ENCODE results near the gene VSX2. TPM values are rescaled to one million over a fixed set of nuclear protein-coding genes. Genes with fewer than 3 reads are reported as not detected.

VSX2 gene
- total RNA-seq, 2 donors from 2014 or later, result not detected

- no peak for DNase-seq
- Histone ChIP-seq H3K9ac (ENCODE audit: low read depth in 2 of 2, low read length in 2 of 2) (no peak overlapping the region), H3K27ac (no peak overlapping the region), H3K27me3 (no peaks in the 10 kb centered on the region), H3K4me3 (no peak overlapping the region), H3K4me1 (no peaks in the 10 kb centered on the region), H3K36me3 (no peaks in the 10 kb centered on the region), H3K9me3 (no peaks in the 10 kb centered on the region)
- TF ChIP-seq, protein P1, sequence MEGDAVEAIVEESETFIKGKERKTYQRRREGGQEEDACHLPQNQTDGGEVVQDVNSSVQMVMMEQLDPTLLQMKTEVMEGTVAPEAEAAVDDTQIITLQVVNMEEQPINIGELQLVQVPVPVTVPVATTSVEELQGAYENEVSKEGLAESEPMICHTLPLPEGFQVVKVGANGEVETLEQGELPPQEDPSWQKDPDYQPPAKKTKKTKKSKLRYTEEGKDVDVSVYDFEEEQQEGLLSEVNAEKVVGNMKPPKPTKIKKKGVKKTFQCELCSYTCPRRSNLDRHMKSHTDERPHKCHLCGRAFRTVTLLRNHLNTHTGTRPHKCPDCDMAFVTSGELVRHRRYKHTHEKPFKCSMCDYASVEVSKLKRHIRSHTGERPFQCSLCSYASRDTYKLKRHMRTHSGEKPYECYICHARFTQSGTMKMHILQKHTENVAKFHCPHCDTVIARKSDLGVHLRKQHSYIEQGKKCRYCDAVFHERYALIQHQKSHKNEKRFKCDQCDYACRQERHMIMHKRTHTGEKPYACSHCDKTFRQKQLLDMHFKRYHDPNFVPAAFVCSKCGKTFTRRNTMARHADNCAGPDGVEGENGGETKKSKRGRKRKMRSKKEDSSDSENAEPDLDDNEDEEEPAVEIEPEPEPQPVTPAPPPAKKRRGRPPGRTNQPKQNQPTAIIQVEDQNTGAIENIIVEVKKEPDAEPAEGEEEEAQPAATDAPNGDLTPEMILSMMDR (IDR thresholded peaks at IDR 0.05), result no peak
- intact Hi-C loops (cut with DNase I), result no loop called here
These were observed 37.1 kb upstream of the VSX2 start for GRCh38 chr14:74202113-74202512.

- no peaks in the 10 kb centered on the region for H3K27me3 ChIP-seq
- no peaks in the 10 kb centered on the region for H3K36me3 ChIP-seq
- intact Hi-C loops (cut with DNase I), result no loop called here
- H3K4me1 ChIP-seq, result no peaks in the 10 kb centered on the region
- DNase-seq, result no peak
- H3K4me3 ChIP-seq, result no peak overlapping the region
- TF ChIP-seq, protein P1 (IDR thresholded peaks at IDR 0.05), result no peak
- no peaks in the 10 kb centered on the region for H3K9me3 ChIP-seq
- no peak overlapping the region for H3K9ac ChIP-seq (ENCODE audit: low read depth in 2 of 2, low read length in 2 of 2)
- H3K27ac ChIP-seq, result no peak overlapping the region
These were observed 35.6 kb upstream of the VSX2 start for GRCh38 chr14:74203639-74204038.

DNA sequence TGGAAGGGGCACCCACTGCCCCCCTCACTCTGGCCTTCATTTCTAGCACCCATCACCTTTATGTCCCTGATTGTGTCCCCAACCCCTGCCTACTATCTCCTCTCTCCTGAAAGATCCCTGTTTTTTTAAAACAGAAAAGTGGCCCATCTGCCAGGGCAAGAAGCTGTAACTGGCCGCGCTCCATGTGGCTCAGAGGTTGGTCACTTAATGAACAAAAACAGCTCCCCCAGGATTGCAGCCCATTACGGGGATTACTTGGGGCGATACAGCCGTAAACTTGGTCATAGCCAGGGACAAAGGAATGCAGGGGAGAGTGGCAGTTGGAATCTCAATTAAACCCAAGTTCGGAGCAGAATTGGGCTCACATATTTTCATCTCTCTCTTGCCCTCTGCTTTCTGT lies 34.8 kb upstream of the VSX2 start:
- TF ChIP-seq, protein P1 (IDR thresholded peaks at IDR 0.05), result no peak
- intact Hi-C loops (cut with DNase I), result no loop called here
- H3K9me3 ChIP-seq, result no peaks in the 10 kb centered on the region
- H3K4me3 ChIP-seq, result no peak overlapping the region
- H3K27me3 ChIP-seq, result no peaks in the 10 kb centered on the region
- no peak overlapping the region for H3K27ac ChIP-seq
- no peak for DNase-seq
- H3K4me1 ChIP-seq, result no peaks in the 10 kb centered on the region
- H3K9ac ChIP-seq (ENCODE audit: low read depth in 2 of 2, low read length in 2 of 2), result no peak overlapping the region
- no peaks in the 10 kb centered on the region for H3K36me3 ChIP-seq

GRCh38 chr14:74205882-74206281 lies 33.4 kb upstream of the VSX2 start:
- no peak for DNase-seq
- H3K4me1 ChIP-seq, result no peaks in the 10 kb centered on the region
- H3K9me3 ChIP-seq, result no peaks in the 10 kb centered on the region
- H3K9ac ChIP-seq (ENCODE audit: low read depth in 2 of 2, low read length in 2 of 2), result peak overlapping the region in 1 of 2 donors; percentile 12
- no peak overlapping the region for H3K4me3 ChIP-seq
- H3K27me3 ChIP-seq, result no peaks in the 10 kb centered on the region
- H3K36me3 ChIP-seq, result no peaks in the 10 kb centered on the region
- intact Hi-C loops (cut with DNase I), result no loop called here
- TF ChIP-seq, protein P1 (IDR thresholded peaks at IDR 0.05), result no peak
- H3K27ac ChIP-seq, result no peak overlapping the region

DNA sequence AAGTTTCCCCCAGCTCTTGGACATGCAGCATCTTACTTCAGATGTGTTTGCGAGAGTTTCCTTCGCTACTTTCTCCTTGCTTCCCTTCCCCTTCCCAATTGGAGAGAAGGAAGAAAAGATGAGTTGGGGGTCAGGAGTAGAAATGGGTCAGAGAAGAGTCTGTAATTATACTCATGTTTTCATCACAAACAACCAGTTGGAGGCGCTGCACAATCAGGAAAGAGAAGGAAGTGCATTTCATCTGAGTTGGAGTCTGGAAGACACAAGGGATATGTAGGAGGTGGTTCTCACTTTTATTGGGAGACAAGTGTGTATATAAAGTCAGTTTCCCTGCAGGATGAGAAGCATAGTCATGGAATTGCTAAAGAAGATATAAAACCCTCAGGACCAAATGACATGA lies 31.3 kb upstream of the VSX2 start:
- Histone ChIP-seq H3K4me3 (no peak overlapping the region), H3K4me1 (no peaks in the 10 kb centered on the region), H3K36me3 (no peaks in the 10 kb centered on the region), H3K27ac (no peak overlapping the region), H3K9me3 (no peaks in the 10 kb centered on the region), H3K27me3 (no peaks in the 10 kb centered on the region), H3K9ac (ENCODE audit: low read depth in 2 of 2, low read length in 2 of 2) (no peak overlapping the region)
- TF ChIP-seq, protein P1 (IDR thresholded peaks at IDR 0.05), result no peak
- no peak for DNase-seq
- intact Hi-C loops (cut with DNase I), result no loop called here

DNA sequence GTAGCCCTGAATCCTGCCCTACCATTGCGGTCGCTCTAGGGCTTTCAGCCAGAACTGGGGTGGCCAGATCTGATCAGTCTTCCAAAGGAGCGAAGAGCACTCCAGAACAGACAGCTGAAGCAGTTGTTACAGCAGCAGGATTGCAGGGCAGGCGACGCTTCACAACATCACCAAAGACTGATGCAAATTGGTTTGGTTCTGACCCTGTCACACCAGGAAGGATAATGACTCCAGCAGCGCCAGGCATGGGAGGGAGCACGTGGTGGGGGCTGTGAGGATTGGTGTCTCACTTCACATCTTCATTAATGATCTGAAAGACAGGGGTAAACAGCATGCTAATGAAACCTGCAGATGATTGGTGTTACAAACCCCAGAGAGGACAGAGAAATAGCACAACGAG lies 30.6 kb upstream of the VSX2 start:
- Histone ChIP-seq H3K9me3 (no peaks in the 10 kb centered on the region), H3K36me3 (no peaks in the 10 kb centered on the region), H3K27me3 (no peaks in the 10 kb centered on the region), H3K4me1 (no peaks in the 10 kb centered on the region), H3K9ac (ENCODE audit: low read depth in 2 of 2, low read length in 2 of 2) (no peak overlapping the region), H3K4me3 (no peak overlapping the region), H3K27ac (no peak overlapping the region)
- DNase-seq, result no peak
- TF ChIP-seq, protein P1 (IDR thresholded peaks at IDR 0.05), result no peak
- intact Hi-C loops (cut with DNase I), result no loop called here
